Trophoblast cell (in vitro differentiated cells and primary cell): ENCODE results near the gene THG1L.
A peak's percentile ranks its signal among the peaks of the same experiment; 100 is the strongest.

Source experiments
- DNase-seq, 2 donors: peaks; one replicate each; pipeline ENCODE4 v3.0.0-alpha.2; 2016
- H2AFZ ChIP-seq: 2 replicates; pipeline ENCODE4 v1.6.1; 2013; ENCODE audit warnings: low read length, moderate library complexity, mild to moderate bottlenecking; ENCODE audit not compliant: insufficient read depth, poor library complexity
- H2AK5ac ChIP-seq: 2 replicates; pipeline ENCODE4 v1.6.1; 2013; ENCODE audit warnings: mild to moderate bottlenecking, low read length
- H2BK120ac ChIP-seq: 2 replicates; pipeline ENCODE4 v1.6.1; 2013; ENCODE audit warnings: low read length, mild to moderate bottlenecking, moderate library complexity; ENCODE audit not compliant: insufficient read depth, poor library complexity
- H2BK12ac ChIP-seq: 2 replicates; pipeline ENCODE4 v1.6.1; 2013; ENCODE audit warnings: mild to moderate bottlenecking, low read length, moderate library complexity
- H2BK5ac ChIP-seq: 2 replicates; pipeline ENCODE4 v1.6.1; 2013; ENCODE audit warnings: low read length, low read depth, moderate library complexity, mild to moderate bottlenecking; ENCODE audit not compliant: poor library complexity
- H3K14ac ChIP-seq: 2 replicates; pipeline ENCODE4 v1.6.1; 2013; ENCODE audit warnings: mild to moderate bottlenecking, low read length
- H3K18ac ChIP-seq: 2 replicates; pipeline ENCODE4 v1.6.1; 2013; ENCODE audit warnings: mild to moderate bottlenecking, low read length
- H3K23ac ChIP-seq: 2 replicates; pipeline ENCODE4 v1.6.1; 2013; ENCODE audit warnings: low read length
- H3K27ac ChIP-seq: 2 replicates; pipeline ENCODE4 v1.5.1; 2013; ENCODE audit warnings: low read depth, mild to moderate bottlenecking, inconsistent platforms, low read length, moderate library complexity
- H3K27me3 ChIP-seq: 2 replicates; pipeline ENCODE4 v1.6.1; 2013; ENCODE audit warnings: inconsistent platforms, mild to moderate bottlenecking, low read length, moderate library complexity; ENCODE audit not compliant: insufficient read depth
- H3K36me3 ChIP-seq, 2 experiments: 1 replicate in 1 of 2; 2 replicates in 1 of 2; pipeline ENCODE4 v1.6.1; 2013; ENCODE audit warnings: low read length in 2 of 2, mild to moderate bottlenecking in 2 of 2, moderate library complexity in 1 of 2; ENCODE audit not compliant: insufficient read depth in 2 of 2, control insufficient read depth in 1 of 2
- H3K4ac ChIP-seq: 2 replicates; pipeline ENCODE4 v1.6.1; 2013; ENCODE audit warnings: low read depth, mild to moderate bottlenecking, low read length, moderate library complexity
- H3K4me1 ChIP-seq, 2 experiments: 1 replicate in 1 of 2; 2 replicates in 1 of 2; pipeline ENCODE4 v1.6.1; 2013; ENCODE audit warnings: low read length in 2 of 2, mild to moderate bottlenecking in 2 of 2, moderate library complexity in 1 of 2; ENCODE audit not compliant: insufficient read depth in 2 of 2, control insufficient read depth in 1 of 2
- H3K4me2 ChIP-seq: 2 replicates; pipeline ENCODE4 v1.6.1; 2013; ENCODE audit warnings: inconsistent platforms, mild to moderate bottlenecking, low read length, moderate library complexity
- H3K4me3 ChIP-seq: 2 replicates; pipeline ENCODE4 v1.5.1; 2013; ENCODE audit warnings: mild to moderate bottlenecking, low read depth, low read length, inconsistent platforms
- H3K79me1 ChIP-seq: one replicate; pipeline ENCODE4 v1.6.1; 2013; ENCODE audit warnings: low read length
- H3K79me2 ChIP-seq: 2 replicates; pipeline ENCODE4 v1.6.1; 2013; ENCODE audit warnings: low read length, mild to moderate bottlenecking; ENCODE audit not compliant: control insufficient read depth, insufficient read depth, poor library complexity
- H3K9ac ChIP-seq: 2 replicates; pipeline ENCODE4 v1.6.1; 2013; ENCODE audit warnings: mild to moderate bottlenecking, low read length
- H3K9me3 ChIP-seq: 2 replicates; pipeline ENCODE4 v1.6.1; 2013; ENCODE audit warnings: low read depth, mild to moderate bottlenecking, control low read depth, inconsistent platforms, low read length; ENCODE audit not compliant: insufficient read depth
- H4K12ac ChIP-seq: 2 replicates; pipeline ENCODE4 v1.6.1; 2013; ENCODE audit warnings: low read depth, mild to moderate bottlenecking, low read length, moderate library complexity
- H4K8ac ChIP-seq: 2 replicates; pipeline ENCODE4 v1.6.1; 2013; ENCODE audit warnings: low read depth, mild to moderate bottlenecking, low read length, moderate library complexity
- H4K91ac ChIP-seq: one replicate; pipeline ENCODE4 v1.6.1; 2013; ENCODE audit warnings: low read depth, mild to moderate bottlenecking, low read length, moderate library complexity
- WGBS: extraction: QIAGEN DNeasy Blood & Tissue Kit; methylation state at CpG from one replicate; pipeline ENCODE4 v1.1.7; 2013; ENCODE audit warnings: missing lambda C conversion rate; ENCODE audit not compliant: insufficient read length, insufficient coverage; ENCODE audit errors: extremely low coverage; 5-methylcytosine and 5-hydroxymethylcytosine counted together

Gene THG1L

GRCh38 chr5:157758706-157759105, 27.5 kb downstream of the THG1L start:
- no peak overlapping the region for H4K91ac ChIP-seq
- H3K14ac ChIP-seq = no peak overlapping the region
- no peak overlapping the region for H2BK120ac ChIP-seq
- H3K18ac ChIP-seq = no peak overlapping the region
- no peak overlapping the region for H3K4me2 ChIP-seq
- H3K79me2 ChIP-seq = no peaks in the 10 kb centered on the region
- H2AK5ac ChIP-seq = no peak overlapping the region
- no peak overlapping the region for H3K4ac ChIP-seq
- H3K27me3 ChIP-seq = no peaks in the 10 kb centered on the region
- no peak overlapping the region for H2AFZ ChIP-seq
- H3K23ac ChIP-seq = no peak overlapping the region
- H3K9ac ChIP-seq = no peak overlapping the region
- H4K8ac ChIP-seq = no peak overlapping the region
- WGBS = no CpG with 5 or more reads among the region's 1 CpG
- H4K12ac ChIP-seq = no peak overlapping the region
- DNase-seq = no peak
- no peaks in the 10 kb centered on the region for H3K4me1 ChIP-seq
- no peaks in the 10 kb centered on the region for H3K9me3 ChIP-seq
- H3K4me3 ChIP-seq = no peak overlapping the region
- peaks cover 4 to 12% of the 10 kb centered on the region in 2 experiments for H3K36me3 ChIP-seq
- H2BK5ac ChIP-seq = no peak overlapping the region
- no peak overlapping the region for H3K27ac ChIP-seq
- H2BK12ac ChIP-seq = no peak overlapping the region
- H3K79me1 ChIP-seq = no peaks in the 10 kb centered on the region

- H3K9me3 ChIP-seq = no peaks in the 10 kb centered on the region
- no peak overlapping the region for H4K8ac ChIP-seq
- H2BK12ac ChIP-seq = no peak overlapping the region
- H2BK120ac ChIP-seq = no peak overlapping the region
- no peak overlapping the region for H3K4me2 ChIP-seq
- peak; percentile 36 to 77 for DNase-seq
- H2AFZ ChIP-seq = no peak overlapping the region
- WGBS = no CpG with 5 or more reads among the region's 10 CpGs
- H3K9ac ChIP-seq = no peak overlapping the region
- H3K4me3 ChIP-seq = no peak overlapping the region
- no peak overlapping the region for H2BK5ac ChIP-seq
- no peaks in the 10 kb centered on the region for H3K36me3 ChIP-seq
- H3K14ac ChIP-seq = no peak overlapping the region
- no peak overlapping the region for H4K12ac ChIP-seq
- no peak overlapping the region for H3K27ac ChIP-seq
- H3K23ac ChIP-seq = no peak overlapping the region
- H3K18ac ChIP-seq = no peak overlapping the region
- no peaks in the 10 kb centered on the region for H3K79me1 ChIP-seq
- H3K27me3 ChIP-seq = no peaks in the 10 kb centered on the region
- H3K4ac ChIP-seq = no peak overlapping the region
- no peak overlapping the region for H2AK5ac ChIP-seq
- no peaks in the 10 kb centered on the region for H3K4me1 ChIP-seq
- no peaks in the 10 kb centered on the region for H3K79me2 ChIP-seq
- no peak overlapping the region for H4K91ac ChIP-seq
These were observed 30.7 kb downstream of the THG1L start for GRCh38 chr5:157761690-157762621.

DNA sequence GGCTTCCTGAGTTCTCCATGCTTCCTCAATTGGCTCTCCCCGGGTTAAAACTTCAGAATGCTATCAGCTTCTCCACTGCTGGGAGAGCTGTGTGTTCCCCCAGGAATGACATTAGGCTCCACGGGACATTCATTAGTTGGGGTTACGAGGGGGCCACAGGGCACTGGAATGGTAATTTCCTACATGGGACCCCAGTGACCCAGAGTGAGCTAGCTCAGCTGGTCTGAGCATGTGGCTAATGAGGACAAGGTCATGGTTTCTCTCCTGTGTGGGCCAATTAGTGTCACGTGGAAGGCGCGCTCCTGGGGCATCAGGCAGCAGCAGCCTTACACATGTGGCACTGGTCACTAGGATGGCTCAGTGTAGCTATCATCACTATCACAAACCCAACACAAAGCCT, 33.3 kb downstream of the THG1L start:
- Histone ChIP-seq H3K4me2 (no peak overlapping the region), H3K27me3 (no peaks in the 10 kb centered on the region), H2BK120ac (no peak overlapping the region), H3K23ac (peak overlapping the region; percentile 20), H3K79me2 (no peaks in the 10 kb centered on the region), H3K79me1 (no peaks in the 10 kb centered on the region), H3K36me3 (no peaks in the 10 kb centered on the region), H2BK5ac (no peak overlapping the region), H4K8ac (no peak overlapping the region), H3K4me1 (no peaks in the 10 kb centered on the region), H3K27ac (no peak overlapping the region), H3K18ac (no peak overlapping the region), H4K12ac (no peak overlapping the region), H3K14ac (no peak overlapping the region), H2AK5ac (no peak overlapping the region), H3K4ac (no peak overlapping the region), H3K4me3 (no peak overlapping the region), H4K91ac (no peak overlapping the region), H2AFZ (no peak overlapping the region), H3K9ac (no peak overlapping the region), H3K9me3 (no peaks in the 10 kb centered on the region), H2BK12ac (no peak overlapping the region)
- WGBS = no CpG with 5 or more reads among the region's 6 CpGs
- no peak for DNase-seq

DNA sequence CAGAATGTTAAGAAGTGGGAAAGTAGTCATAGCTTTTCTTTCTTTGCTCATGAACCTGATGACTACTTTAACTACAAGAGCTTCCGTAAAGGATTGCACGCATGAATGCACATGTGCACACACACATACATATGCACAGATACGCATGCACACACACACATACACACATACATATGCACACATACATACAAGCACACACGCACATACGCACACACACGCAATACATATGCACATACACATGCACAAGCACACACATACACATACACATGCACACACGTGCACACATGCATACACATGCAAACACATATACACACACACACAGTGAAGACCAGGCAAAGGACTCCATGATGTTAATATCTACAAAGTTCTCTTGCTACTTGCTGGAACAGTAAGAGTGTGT, 35.2 kb downstream of the THG1L start:
- H2AK5ac ChIP-seq = no peak overlapping the region
- no peaks in the 10 kb centered on the region for H3K27me3 ChIP-seq
- H3K79me1 ChIP-seq = no peaks in the 10 kb centered on the region
- no peak overlapping the region for H3K4me3 ChIP-seq
- no peak overlapping the region for H2BK12ac ChIP-seq
- H3K9me3 ChIP-seq = no peaks in the 10 kb centered on the region
- no peak for DNase-seq
- H3K4me2 ChIP-seq = no peak overlapping the region
- H3K14ac ChIP-seq = no peak overlapping the region
- no peak overlapping the region for H3K27ac ChIP-seq
- H4K8ac ChIP-seq = no peak overlapping the region
- no peak overlapping the region for H3K18ac ChIP-seq
- H3K4ac ChIP-seq = no peak overlapping the region
- H2BK5ac ChIP-seq = no peak overlapping the region
- 100% methylated on average over 3 of the region's 7 CpGs for WGBS
- no peak overlapping the region for H4K12ac ChIP-seq
- H2BK120ac ChIP-seq = no peak overlapping the region
- peak overlapping the region; percentile 14 for H3K23ac ChIP-seq
- no peaks in the 10 kb centered on the region for H3K36me3 ChIP-seq
- H3K79me2 ChIP-seq = no peaks in the 10 kb centered on the region
- H4K91ac ChIP-seq = no peak overlapping the region
- no peak overlapping the region for H2AFZ ChIP-seq
- H3K4me1 ChIP-seq = no peaks in the 10 kb centered on the region
- no peak overlapping the region for H3K9ac ChIP-seq
